GM12891 (cell line): ENCODE results near the gene PIK3CD.
"Not testable (repeated sequence)": the region's sequence is repeated elsewhere in the genome, so short reads cannot be mapped to it uniquely, and the experiment has no call there.

Source experiments
- DNase-seq: peaks from one replicate; pipeline ENCODE4 v3.0.0; 2011; ENCODE audit warnings: low spot score; ENCODE audit not compliant: insufficient read length
- FAIRE-seq: peaks from 2 replicates; lab custom pipeline; 2011; peaks lifted over from hg19 to GRCh38; lab: Jason Lieb, UNC
- PAX5 ChIP-seq: IDR thresholded peaks from 2 replicates; pipeline ENCODE4 v1.6.1; 2011; ENCODE audit warnings: low read length, moderate library complexity, mild to moderate bottlenecking; ENCODE audit not compliant: insufficient read depth, severe bottlenecking
- POLR2A ChIP-seq: IDR thresholded peaks from 2 replicates; pipeline ENCODE4 v1.6.1; 2011; ENCODE audit warnings: low read depth, low read length, control low read depth
- POLR2AphosphoS5 ChIP-seq: IDR thresholded peaks from 2 replicates; pipeline ENCODE4 v1.6.1; 2011; ENCODE audit warnings: low read depth, low read length, control low read depth
- POU2F2 ChIP-seq: IDR thresholded peaks from 2 replicates; pipeline ENCODE4 v1.6.1; 2011; ENCODE audit warnings: low read depth, mild to moderate bottlenecking, control low read depth, low read length, moderate library complexity
- SPI1 ChIP-seq: IDR thresholded peaks from 2 replicates; pipeline ENCODE4 v1.6.1; 2011; ENCODE audit warnings: low read depth, low read length, control low read depth
- TAF1 ChIP-seq: IDR thresholded peaks from 2 replicates; pipeline ENCODE4 v1.6.1; 2011; ENCODE audit warnings: low read depth, low read length, control low read depth

The PIK3CD gene

DNA sequence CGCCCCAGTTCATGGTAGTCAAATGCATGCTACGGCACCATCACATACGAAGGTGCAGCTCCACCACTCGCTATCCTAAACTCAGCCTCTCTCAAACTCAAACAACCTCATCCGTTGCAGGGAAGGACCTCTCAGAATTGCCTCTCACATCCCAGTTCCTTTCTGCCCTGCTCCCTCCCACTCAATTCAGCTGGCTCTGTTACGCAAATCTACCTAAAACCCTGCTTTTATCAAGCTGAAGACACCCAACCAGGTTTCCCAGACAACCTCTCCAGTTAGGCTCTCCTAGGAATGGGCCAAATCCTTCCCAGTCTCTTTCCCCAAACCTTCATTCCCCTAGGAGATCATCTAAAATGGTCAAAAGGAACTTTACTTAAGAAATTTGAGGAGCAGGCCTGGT lies 109.3 kb downstream of the PIK3CD start:
- FAIRE-seq (no peak), DNase-seq (no peak)
- TF ChIP-seq POLR2AphosphoS5 (no peak), TAF1 (no peak), POLR2A (no peak), PAX5 (no peak), POU2F2 (no peak), SPI1 (no peak)

- no peak for FAIRE-seq
- no peak for DNase-seq
- TF ChIP-seq PAX5: no peak
- no peak for TF ChIP-seq POLR2AphosphoS5
- no peak for TF ChIP-seq SPI1
- TF ChIP-seq POLR2A: no peak
- no peak for TF ChIP-seq TAF1
Measured at GRCh38 chr1:9761855-9762254, 110.3 kb downstream of the PIK3CD start.

GRCh38 chr1:9762446-9762845 lies 110.9 kb downstream of the PIK3CD start:
- DNase-seq, FAIRE-seq: not testable (repeated sequence)

DNA sequence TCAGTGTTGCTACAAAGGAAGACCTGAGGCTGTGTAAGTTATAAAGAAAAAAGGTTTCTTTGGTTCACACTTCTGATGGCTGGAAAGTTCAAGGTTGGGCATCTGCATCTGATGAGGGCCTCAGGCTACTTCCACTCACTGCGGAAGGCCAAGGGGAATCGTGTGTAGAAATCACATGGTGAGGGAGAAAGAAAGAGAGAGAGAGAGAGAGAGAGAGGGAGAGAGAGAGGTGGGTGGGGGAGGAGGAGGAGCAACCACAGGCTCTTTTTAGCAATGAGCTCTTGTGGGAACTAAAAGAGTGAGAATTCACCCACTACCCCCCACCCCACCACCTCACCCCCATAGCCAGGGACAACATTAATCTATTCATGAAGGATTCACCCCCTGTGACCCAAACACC lies 112.4 kb downstream of the PIK3CD start:
- FAIRE-seq: no peak
- no peak for DNase-seq
- TF ChIP-seq POLR2AphosphoS5: no peak
- no peak for TF ChIP-seq POU2F2
- TF ChIP-seq POLR2A: no peak
- TF ChIP-seq PAX5: no peak
- TF ChIP-seq TAF1: no peak
- no peak for TF ChIP-seq SPI1

- no peak for DNase-seq
- TF ChIP-seq POLR2AphosphoS5 (no peak), PAX5 (no peak), SPI1 (no peak), POU2F2 (no peak), TAF1 (no peak), POLR2A (no peak)
- FAIRE-seq: no peak
Measured at GRCh38 chr1:9764550-9764949, 113.0 kb downstream of the PIK3CD start.

GRCh38 chr1:9766759-9767442 lies 115.4 kb downstream of the PIK3CD start:
- FAIRE-seq (no peak), DNase-seq (no peak)
- no peak for TF ChIP-seq SPI1
- no peak for TF ChIP-seq POLR2A
- TF ChIP-seq POLR2AphosphoS5: no peak
- no peak for TF ChIP-seq PAX5
- TF ChIP-seq POU2F2: no peak
- no peak for TF ChIP-seq TAF1

DNA sequence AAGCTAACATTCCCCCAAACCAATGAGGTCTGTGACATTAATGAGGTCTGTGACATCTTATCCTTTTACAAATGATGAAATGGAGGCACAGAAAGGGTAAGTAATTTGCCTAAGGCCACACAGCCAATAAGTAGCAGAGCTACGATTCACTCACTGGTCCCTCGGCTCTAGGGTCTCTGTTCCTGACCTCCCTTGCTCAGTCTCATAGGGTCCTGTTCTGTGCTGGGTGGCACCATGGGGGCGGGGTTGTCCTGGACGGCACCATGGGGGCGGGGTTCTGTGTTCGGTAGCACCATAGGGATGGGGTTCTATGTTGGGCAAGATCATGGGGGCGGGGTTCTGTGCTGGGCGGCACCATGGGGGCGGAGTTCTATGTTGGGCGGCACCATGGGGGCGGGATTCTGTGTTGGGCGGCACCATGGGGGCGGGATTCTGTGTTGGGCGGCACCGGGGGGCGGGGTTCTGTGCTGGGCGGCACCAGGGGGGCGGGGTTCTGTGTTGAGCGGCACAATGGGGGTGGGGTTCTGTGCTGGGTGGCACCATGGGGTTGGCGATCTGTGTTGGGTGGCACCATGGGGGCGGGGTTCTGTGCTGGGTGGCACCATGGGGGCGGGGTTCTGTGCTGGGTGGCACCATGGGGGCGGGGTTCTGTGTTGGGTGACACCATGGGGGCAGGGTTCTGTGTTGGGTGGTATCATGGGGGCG lies 116.6 kb downstream of the PIK3CD start:
- DNase-seq (no peak), FAIRE-seq (no peak)
- TF ChIP-seq POLR2A (no peak), POU2F2 (no peak), POLR2AphosphoS5 (no peak)

- no peak for FAIRE-seq
Measured at GRCh38 chr1:9768983-9769382, 117.5 kb downstream of the PIK3CD start.

GRCh38 chr1:9770298-9770697 lies 118.8 kb downstream of the PIK3CD start:
- DNase-seq: no peak
- TF ChIP-seq TAF1 (no peak), POLR2A (no peak), PAX5 (no peak), POU2F2 (no peak), SPI1 (no peak)
- FAIRE-seq: no peak

More at GRCh38 chr1:9768983-9769382, 117.5 kb downstream of the PIK3CD start:
- DNase-seq: no peak
- TF ChIP-seq POU2F2: no peak
